Measurements from ENCODE around the gene FGF21. TPM values are rescaled to one million over a fixed set of nuclear protein-coding genes. Genes with fewer than 3 reads are reported as not detected.

The FGF21 gene
- total RNA-seq, 1 donor from 2014 or later: not detected

GRCh38 chr19:48719263-48720171, 35.8 kb upstream of the FGF21 start, which contains the start of gene MAMSTR:
Gene MAMSTR (minus strand): TSS chr19:48719725. CDS start chr19:48719031, 694 bp downstream.
- DNase-seq (ENCODE audit: low read depth, low spot score): no peak
- Mint-ChIP-seq H3K4me1 (peaks cover 40% of the 10 kb centered on the region), H3K9me3 (no peaks in the 10 kb centered on the region), H3K27me3 (ENCODE audit: low read depth) (no peaks in the 10 kb centered on the region), H3K4me3 (peak within 1 kb of the TSS; percentile 93), H3K36me3 (ENCODE audit: low read depth) (no peaks in the 10 kb centered on the region), H3K27ac (ENCODE audit: unreplicated experiment) (peak within 1 kb of the TSS; percentile 100)
- TF ChIP-seq, protein P1, sequence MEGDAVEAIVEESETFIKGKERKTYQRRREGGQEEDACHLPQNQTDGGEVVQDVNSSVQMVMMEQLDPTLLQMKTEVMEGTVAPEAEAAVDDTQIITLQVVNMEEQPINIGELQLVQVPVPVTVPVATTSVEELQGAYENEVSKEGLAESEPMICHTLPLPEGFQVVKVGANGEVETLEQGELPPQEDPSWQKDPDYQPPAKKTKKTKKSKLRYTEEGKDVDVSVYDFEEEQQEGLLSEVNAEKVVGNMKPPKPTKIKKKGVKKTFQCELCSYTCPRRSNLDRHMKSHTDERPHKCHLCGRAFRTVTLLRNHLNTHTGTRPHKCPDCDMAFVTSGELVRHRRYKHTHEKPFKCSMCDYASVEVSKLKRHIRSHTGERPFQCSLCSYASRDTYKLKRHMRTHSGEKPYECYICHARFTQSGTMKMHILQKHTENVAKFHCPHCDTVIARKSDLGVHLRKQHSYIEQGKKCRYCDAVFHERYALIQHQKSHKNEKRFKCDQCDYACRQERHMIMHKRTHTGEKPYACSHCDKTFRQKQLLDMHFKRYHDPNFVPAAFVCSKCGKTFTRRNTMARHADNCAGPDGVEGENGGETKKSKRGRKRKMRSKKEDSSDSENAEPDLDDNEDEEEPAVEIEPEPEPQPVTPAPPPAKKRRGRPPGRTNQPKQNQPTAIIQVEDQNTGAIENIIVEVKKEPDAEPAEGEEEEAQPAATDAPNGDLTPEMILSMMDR (conservative IDR thresholded peaks at IDR 0.05): no peak

GRCh38 chr19:48720251-48720612, 35.1 kb upstream of the FGF21 start:
- Mint-ChIP-seq H3K4me1 (peaks cover 42% of the 10 kb centered on the region), H3K27me3 (ENCODE audit: low read depth) (no peaks in the 10 kb centered on the region), H3K9me3 (peaks cover 3% of the 10 kb centered on the region), H3K27ac (ENCODE audit: unreplicated experiment) (no peak overlapping the region), H3K36me3 (ENCODE audit: low read depth) (peaks cover 2% of the 10 kb centered on the region), H3K4me3 (peak overlapping the region; percentile 93)
- no peak for DNase-seq (ENCODE audit: low read depth, low spot score)
- TF ChIP-seq, protein P1 (conservative IDR thresholded peaks at IDR 0.05): no peak

DNA sequence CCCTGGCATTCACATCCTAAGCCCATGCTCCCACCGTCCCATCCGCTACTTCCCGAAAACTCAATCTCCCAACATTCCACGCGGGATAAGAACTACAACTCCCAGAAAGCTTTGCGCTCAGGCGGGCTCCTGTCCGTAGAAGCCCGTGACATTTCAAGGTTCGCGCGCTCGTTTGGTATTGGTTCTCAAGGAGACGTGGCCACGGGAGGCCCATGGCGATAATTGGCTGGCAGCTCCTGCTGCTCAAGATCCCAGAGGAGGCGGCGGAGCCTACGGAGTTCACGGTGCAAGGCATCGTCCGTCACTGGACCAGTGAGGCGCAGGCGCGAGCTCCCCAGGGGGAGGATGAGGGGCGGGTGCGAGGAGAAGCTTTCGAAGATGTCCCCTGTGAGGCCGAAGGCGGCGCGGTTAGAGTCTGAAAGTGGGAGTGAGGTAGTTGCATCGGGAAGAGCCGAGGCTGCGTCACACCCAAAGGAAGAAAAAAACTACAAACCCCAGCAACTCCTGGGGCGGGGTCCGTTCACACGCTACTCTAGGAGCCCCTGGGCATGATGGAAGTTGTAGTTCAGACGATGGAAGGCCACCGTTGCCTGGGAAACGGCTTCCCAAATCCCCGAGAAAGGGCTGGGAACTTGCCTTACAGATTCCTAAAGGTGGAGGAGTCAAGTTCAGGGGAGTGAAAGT, 34.6 kb upstream of the FGF21 start:
- Mint-ChIP-seq H3K27ac (ENCODE audit: unreplicated experiment) (peak overlapping the region; percentile 100), H3K27me3 (ENCODE audit: low read depth) (no peaks in the 10 kb centered on the region), H3K9me3 (peaks cover 3% of the 10 kb centered on the region)

DNA sequence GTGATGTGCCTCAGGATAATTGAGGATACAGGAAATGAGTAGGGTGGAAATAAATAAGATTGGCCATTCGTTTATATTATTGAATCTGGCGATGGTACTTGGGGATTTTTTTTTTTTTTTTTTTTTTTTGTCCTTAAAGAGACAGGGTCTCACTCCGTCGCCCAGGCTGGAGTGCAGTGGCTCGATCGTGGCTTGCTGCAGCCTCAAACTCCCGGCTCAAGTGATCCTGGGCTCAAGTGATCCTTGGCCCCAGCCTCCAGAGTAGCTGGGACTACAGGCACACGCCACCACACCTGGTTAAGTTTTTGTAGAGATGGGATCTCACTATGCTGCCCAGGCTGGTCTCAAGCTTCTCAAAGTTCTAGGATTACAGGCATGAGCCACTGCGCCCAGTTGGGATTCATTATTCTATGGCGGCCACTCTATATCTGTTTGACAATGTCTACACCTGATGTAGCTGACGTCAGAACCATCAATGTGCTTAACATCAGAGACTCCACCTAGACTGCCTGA, 33.1 kb upstream of the FGF21 start:
- Mint-ChIP-seq H3K27me3 (ENCODE audit: low read depth) (no peaks in the 10 kb centered on the region), H3K9me3 (peaks cover 7% of the 10 kb centered on the region), H3K27ac (ENCODE audit: unreplicated experiment) (no peak overlapping the region), H3K4me3 (peak overlapping the region; percentile 81), H3K36me3 (ENCODE audit: low read depth) (peaks cover 2% of the 10 kb centered on the region), H3K4me1 (peaks cover 45% of the 10 kb centered on the region)
- no peak for DNase-seq (ENCODE audit: low read depth, low spot score)
- TF ChIP-seq, protein P1 (conservative IDR thresholded peaks at IDR 0.05): no peak

More for the DNA sequence above, 34.6 kb upstream of the FGF21 start:
- Mint-ChIP-seq H3K4me3 (peak overlapping the region; percentile 93), H3K4me1 (peaks cover 46% of the 10 kb centered on the region), H3K36me3 (ENCODE audit: low read depth) (peaks cover 2% of the 10 kb centered on the region)
- peak; percentile 94 for DNase-seq (ENCODE audit: low read depth, low spot score)
- TF ChIP-seq, protein P1 (conservative IDR thresholded peaks at IDR 0.05): no peak

All from neural crest cell (in vitro differentiated cells).